Keratinocyte (primary cell): Measurements from ENCODE around the gene CCDC88B. TPM values are rescaled to one million over a fixed set of nuclear protein-coding genes. Genes with fewer than 3 reads are reported as not detected.

ENCODE experiments used
- DNase-seq: peaks from one replicate; pipeline ENCODE4 v3.0.0-alpha.2; 2011; ENCODE audit warnings: low read depth, missing footprints, low spot score
- FAIRE-seq: peaks from 2 replicates; lab custom pipeline; 2011; peaks lifted over from hg19 to GRCh38; lab: Jason Lieb, UNC
- H2AFZ ChIP-seq: 2 replicates; pipeline ENCODE4 v1.6.0; 2012; ENCODE audit warnings: low read length, control low read depth, inconsistent platforms; ENCODE audit not compliant: control insufficient read depth
- H3K27ac ChIP-seq: 2 replicates; pipeline ENCODE4 v1.5.1; 2011; ENCODE audit warnings: low read length; ENCODE audit not compliant: control insufficient read depth, insufficient read depth
- H3K27me3 ChIP-seq: 3 replicates; pipeline ENCODE4 v1.6.0; 2011; ENCODE audit warnings: low read length; ENCODE audit not compliant: control insufficient read depth, insufficient read depth; ENCODE audit errors: extremely low read depth
- H3K36me3 ChIP-seq, 2 experiments: 2 replicates in 1 of 2; 3 replicates in 1 of 2; pipeline ENCODE4 v1.5.1; 2011; ENCODE audit warnings: low read length in 2 of 2, mild to moderate bottlenecking in 1 of 2; ENCODE audit not compliant: control insufficient read depth in 2 of 2, insufficient read depth in 2 of 2; ENCODE audit errors: extremely low read depth in 1 of 2
- H3K4me1 ChIP-seq: 3 replicates; pipeline ENCODE4 v1.5.1; 2011; ENCODE audit warnings: low read length; ENCODE audit not compliant: control insufficient read depth, insufficient read depth; ENCODE audit errors: extremely low read depth
- H3K4me2 ChIP-seq: 3 replicates; pipeline ENCODE4 v1.6.0; 2011; ENCODE audit warnings: low read depth, low read length; ENCODE audit not compliant: control insufficient read depth, insufficient read depth; ENCODE audit errors: extremely low read depth
- H3K4me3 ChIP-seq, 3 experiments: fragments of 200-600 bp in 1 of 3; sonication (generic) in 1 of 3; 2 replicates in 2 of 3; 3 replicates in 1 of 3; pipeline ENCODE4 v1.5.1; 2011 to 2016; ENCODE audit warnings: low read length in 3 of 3, mild to moderate bottlenecking in 3 of 3, control low read depth in 2 of 3, inconsistent platforms in 1 of 3, low read depth in 1 of 3, mixed read lengths in 1 of 3, mixed run types in 1 of 3, moderate library complexity in 1 of 3; ENCODE audit not compliant: control insufficient read depth in 2 of 3, insufficient read depth in 2 of 3; ENCODE audit errors: extremely low read depth in 1 of 3
- H3K79me2 ChIP-seq: 2 replicates; pipeline ENCODE4 v1.6.0; 2012; ENCODE audit warnings: low read length; ENCODE audit not compliant: control insufficient read depth, insufficient read depth
- H3K9ac ChIP-seq: 3 replicates; pipeline ENCODE4 v1.6.0; 2011; ENCODE audit warnings: low read length; ENCODE audit not compliant: control insufficient read depth, insufficient read depth; ENCODE audit errors: extremely low read depth
- H3K9me1 ChIP-seq: 3 replicates; pipeline ENCODE4 v1.6.0; 2011; ENCODE audit warnings: low read length; ENCODE audit not compliant: control insufficient read depth, insufficient read depth; ENCODE audit errors: extremely low read depth
- H3K9me3 ChIP-seq: 2 replicates; pipeline ENCODE4 v1.5.1; 2012; ENCODE audit warnings: low read depth, low read length; ENCODE audit not compliant: control insufficient read depth
- H4K20me1 ChIP-seq: 3 replicates; pipeline ENCODE4 v1.6.0; 2011; ENCODE audit warnings: low read length; ENCODE audit not compliant: control insufficient read depth, insufficient read depth; ENCODE audit errors: extremely low read depth
- EZH2 ChIP-seq: IDR thresholded peaks from one replicate; pipeline ENCODE4 v1.6.1; 2012; ENCODE audit warnings: inconsistent platforms, mild to moderate bottlenecking, low read length, moderate library complexity
- dilution Hi-C: fragments of 300-500 bp; cut with MboI; formaldehyde crosslinking; loops from one replicate; pipeline ENCODE4 v1.7.0; 2020; ENCODE audit warnings: low sequenced_read_pairs; ENCODE audit not compliant: extremely low pct_ligation_motif_present
- polyA plus RNA-seq, 5 experiments: library from polyadenylated mRNA; depleted of rRNA in 3 of 5; stranded (reverse) in 3 of 5; stranded (forward) in 1 of 5; unstranded in 1 of 5; fragments of >200 nt; gene quantifications; 1 replicate in 1 of 5; 2 replicates in 3 of 5; 3 replicates in 1 of 5; pipeline versions ENCODE4 v1.2.1 to v1.2.3, GENCODE V29; 2011 to 2012; ENCODE audit warnings: missing spikeins in 2 of 5, low read depth in 1 of 5, low replicate concordance in 1 of 5
- TF ChIP-seq, protein P1 (sequence below), 3 experiments: IDR thresholded peaks in 1 of 3; conservative IDR thresholded peaks in 1 of 3; optimal IDR thresholded peaks in 1 of 3; 2 replicates in 2 of 3; 3 replicates in 1 of 3; pipeline versions ENCODE3 to v1.5.1; 2011; ENCODE audit warnings: low read length in 3 of 3, mild to moderate bottlenecking in 3 of 3, moderate library complexity in 2 of 3, control low read depth in 1 of 3, inconsistent platforms in 1 of 3; ENCODE audit not compliant: insufficient read depth in 2 of 3; ENCODE audit errors: extremely low read depth in 1 of 3

CCDC88B gene
- polyA plus RNA-seq, 1 donor (not counting 4 experiments of a cell fraction or from before 2014, with no cell fraction given) = 3.7 TPM

DNA sequence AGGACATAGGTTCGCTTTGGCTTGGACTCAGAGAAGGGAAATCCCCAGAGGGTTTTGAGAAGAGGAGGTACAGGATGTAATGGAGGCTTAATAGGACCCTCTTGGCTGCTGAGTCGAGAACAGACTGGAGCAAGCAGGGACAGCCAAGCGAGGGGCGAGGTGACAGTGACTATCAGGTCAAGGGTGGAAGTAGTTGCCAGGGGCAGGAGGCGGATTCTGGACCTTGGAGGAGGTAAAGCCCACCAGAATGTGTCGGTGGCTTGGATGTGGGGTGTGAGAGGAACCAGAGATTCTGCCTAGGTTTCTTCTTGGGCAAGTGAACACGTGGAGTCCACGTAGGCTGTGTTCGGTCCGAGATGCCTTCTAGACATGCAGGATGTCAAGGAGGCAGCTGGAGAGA is 27.1 kb upstream of the CCDC88B start:
- DNase-seq (no peak), FAIRE-seq (no peak)
- peaks cover 3% of the 10 kb centered on the region for H4K20me1 ChIP-seq
- TF ChIP-seq, protein P1, sequence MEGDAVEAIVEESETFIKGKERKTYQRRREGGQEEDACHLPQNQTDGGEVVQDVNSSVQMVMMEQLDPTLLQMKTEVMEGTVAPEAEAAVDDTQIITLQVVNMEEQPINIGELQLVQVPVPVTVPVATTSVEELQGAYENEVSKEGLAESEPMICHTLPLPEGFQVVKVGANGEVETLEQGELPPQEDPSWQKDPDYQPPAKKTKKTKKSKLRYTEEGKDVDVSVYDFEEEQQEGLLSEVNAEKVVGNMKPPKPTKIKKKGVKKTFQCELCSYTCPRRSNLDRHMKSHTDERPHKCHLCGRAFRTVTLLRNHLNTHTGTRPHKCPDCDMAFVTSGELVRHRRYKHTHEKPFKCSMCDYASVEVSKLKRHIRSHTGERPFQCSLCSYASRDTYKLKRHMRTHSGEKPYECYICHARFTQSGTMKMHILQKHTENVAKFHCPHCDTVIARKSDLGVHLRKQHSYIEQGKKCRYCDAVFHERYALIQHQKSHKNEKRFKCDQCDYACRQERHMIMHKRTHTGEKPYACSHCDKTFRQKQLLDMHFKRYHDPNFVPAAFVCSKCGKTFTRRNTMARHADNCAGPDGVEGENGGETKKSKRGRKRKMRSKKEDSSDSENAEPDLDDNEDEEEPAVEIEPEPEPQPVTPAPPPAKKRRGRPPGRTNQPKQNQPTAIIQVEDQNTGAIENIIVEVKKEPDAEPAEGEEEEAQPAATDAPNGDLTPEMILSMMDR (optimal IDR thresholded peaks at IDR 0.05 in 1 of 3, IDR thresholded peaks at IDR 0.05 in 1 of 3, conservative IDR thresholded peaks at IDR 0.05 in 1 of 3; ENCODE audit: extremely low read depth in 1 of 3, insufficient read depth in 2 of 3, low read length in 3 of 3) = no peak
- no peak for TF ChIP-seq EZH2
- dilution Hi-C loops = no loop called here
- no peak overlapping the region for H2AFZ ChIP-seq
- H3K27ac ChIP-seq = peak overlapping the region; percentile 15
- no peaks in the 10 kb centered on the region for H3K9me3 ChIP-seq
- peaks cover 13 to 22% of the 10 kb centered on the region in 2 experiments for H3K36me3 ChIP-seq
- peaks cover 28% of the 10 kb centered on the region for H3K4me1 ChIP-seq
- H3K9ac ChIP-seq = peak overlapping the region; percentile 13
- peak overlapping the region; percentile 19 for H3K4me2 ChIP-seq
- H3K79me2 ChIP-seq = peaks cover 17% of the 10 kb centered on the region
- H3K9me1 ChIP-seq = no peaks in the 10 kb centered on the region
- H3K4me3 ChIP-seq = no peak overlapping the region
- H3K27me3 ChIP-seq = no peaks in the 10 kb centered on the region

DNA sequence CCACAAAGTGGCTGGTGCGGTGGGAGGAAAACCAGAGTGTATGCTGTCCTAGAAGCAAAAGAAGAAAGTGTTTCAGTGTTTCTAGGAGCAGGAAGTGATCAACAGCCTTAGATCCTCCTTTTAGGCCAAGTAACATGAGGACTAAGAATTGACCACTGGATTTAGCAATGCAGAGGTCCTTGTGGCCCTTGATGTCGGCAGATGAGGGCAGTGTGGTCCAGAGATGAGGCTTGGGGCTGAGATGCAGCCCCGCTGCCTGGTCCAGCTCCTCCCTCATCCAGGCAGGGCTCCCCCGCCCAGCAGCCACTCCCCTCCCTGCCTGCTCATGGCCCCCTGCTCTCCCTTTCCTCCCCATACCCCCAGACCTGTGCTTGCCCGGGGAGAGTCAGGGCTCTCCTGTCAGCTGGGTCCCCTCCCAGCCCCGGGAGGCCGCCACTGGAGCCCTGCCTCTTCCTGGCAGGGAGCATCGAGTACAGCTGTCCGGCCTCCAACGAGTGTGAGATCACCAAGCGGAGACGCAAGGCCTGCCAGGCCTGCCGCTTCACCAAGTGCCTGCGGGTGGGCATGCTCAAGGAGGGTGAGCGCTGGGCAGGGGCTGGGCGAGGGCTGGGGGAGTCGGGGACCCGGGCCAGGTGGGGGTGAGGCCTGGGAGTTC is 26.4 kb upstream of the CCDC88B start:
- H3K27me3 ChIP-seq = no peaks in the 10 kb centered on the region
- dilution Hi-C loops = no loop called here
- no peaks in the 10 kb centered on the region for H3K9me1 ChIP-seq
- DNase-seq (no peak), FAIRE-seq (no peak)
- H3K4me3 ChIP-seq = no peak overlapping the region
- no peaks in the 10 kb centered on the region for H3K9me3 ChIP-seq
- TF ChIP-seq, protein P1 (optimal IDR thresholded peaks at IDR 0.05 in 1 of 3, IDR thresholded peaks at IDR 0.05 in 1 of 3, conservative IDR thresholded peaks at IDR 0.05 in 1 of 3; ENCODE audit: extremely low read depth in 1 of 3, insufficient read depth in 2 of 3, low read length in 3 of 3) = peak in 1 of 3 experiments; percentile 23
- TF ChIP-seq EZH2 = no peak
- H3K4me1 ChIP-seq = peaks cover 28% of the 10 kb centered on the region
- peaks cover 17% of the 10 kb centered on the region for H3K79me2 ChIP-seq
- H3K36me3 ChIP-seq = peaks cover 13 to 22% of the 10 kb centered on the region in 2 experiments
- H3K4me2 ChIP-seq = no peak overlapping the region
- peak overlapping the region; percentile 13 for H3K9ac ChIP-seq
- H2AFZ ChIP-seq = no peak overlapping the region
- H4K20me1 ChIP-seq = peaks cover 3% of the 10 kb centered on the region
- no peak overlapping the region for H3K27ac ChIP-seq
